Measurements from ENCODE around the gene EFS.

GRCh38 chr14:23335623-23336022, 29.3 kb downstream of the EFS start:
- TF ChIP-seq CTCF (IDR thresholded peaks at IDR 0.05) (no peak), POLR2A (IDR thresholded peaks at IDR 0.05) (no peak)

All from thyroid gland (tissue), 4 donors.